NOMO-1 (cell line): ENCODE data around the gene BCAN.

Experiments used
- DNase-seq, 2 experiments: peaks; one replicate each; lab custom pipeline; 2025; ENCODE audit not compliant: unreplicated experiment in 2 of 2; lab: John Stamatoyannopoulos, UW

BCAN gene

DNA sequence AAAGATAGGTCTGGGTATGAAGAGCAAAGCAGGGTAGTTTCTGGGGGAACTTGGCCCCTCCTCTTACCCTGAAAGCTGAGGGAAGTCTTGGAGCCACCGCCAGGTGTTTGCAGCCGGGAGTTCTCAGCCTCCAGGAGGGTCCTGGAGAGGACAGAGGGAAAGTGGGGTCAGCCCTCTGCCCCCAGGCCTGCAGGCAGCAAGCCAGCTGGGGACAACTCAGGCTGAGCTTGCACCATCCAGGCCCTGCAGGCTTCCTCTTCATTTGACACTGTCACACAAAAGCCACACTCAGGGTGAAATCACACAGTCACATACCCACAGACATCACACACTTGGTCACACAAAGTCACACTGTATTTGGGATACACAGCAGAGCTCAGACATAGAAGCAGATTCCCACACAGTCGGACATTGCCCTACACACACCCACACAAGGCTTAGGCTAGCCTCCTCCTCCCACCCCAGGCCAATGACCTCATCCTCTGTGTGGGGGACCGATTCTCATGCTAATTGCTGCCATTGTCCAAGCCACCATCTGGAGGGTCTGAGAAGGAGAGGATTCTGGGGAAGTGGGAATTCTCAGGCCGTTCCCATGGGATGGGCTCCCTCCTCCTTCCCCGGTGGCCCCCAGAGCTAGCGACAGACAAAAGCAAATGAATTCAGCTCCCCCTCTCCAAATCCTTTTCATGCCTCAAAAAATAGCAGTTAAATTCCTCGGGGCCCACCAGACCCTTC lies 31.6 kb downstream of the BCAN start:
- DNase-seq = no peak

DNA sequence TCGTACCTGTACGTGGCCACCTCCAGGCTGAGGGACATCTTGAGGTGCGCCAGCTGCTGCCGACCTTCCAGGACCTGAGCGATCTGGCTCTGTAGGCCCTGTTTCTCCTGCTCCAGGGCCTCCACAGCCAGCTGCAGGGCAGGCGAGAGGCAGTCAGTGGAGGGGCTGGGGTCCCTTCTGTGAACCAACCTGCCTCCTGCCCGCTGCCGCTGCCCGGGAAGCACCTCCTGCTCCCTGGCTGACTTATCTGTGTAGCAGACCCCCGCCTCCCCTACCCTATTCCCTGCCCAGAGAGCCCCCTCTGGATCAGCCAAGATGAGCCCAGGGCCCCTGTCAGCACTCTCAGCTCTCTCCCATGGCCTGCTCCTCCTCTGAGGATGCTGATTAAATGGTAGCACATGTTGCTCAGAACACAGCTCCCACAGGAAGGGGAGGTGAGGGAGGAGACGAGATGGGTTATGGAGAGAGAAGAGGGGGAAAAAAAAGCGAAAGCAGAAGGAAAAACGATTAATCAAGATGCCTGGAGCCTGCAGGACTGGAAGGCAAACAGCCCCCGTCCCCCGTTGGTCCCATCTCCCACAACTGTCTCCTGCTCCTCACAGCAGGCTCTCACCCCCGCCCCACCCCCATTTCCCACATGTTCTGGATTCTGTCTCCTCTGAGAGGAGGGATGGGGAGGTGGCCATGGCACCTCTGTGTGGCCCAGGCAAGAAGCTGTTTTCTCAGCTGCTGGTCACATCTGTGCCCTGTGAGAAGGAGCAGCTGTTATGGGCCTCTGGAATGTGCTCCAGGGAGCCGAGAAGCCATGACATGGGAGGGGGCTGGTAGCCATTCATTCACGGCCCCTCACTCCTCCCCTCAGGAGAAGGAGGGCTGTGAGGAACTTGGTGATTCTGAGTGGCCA lies 33.5 kb downstream of the BCAN start:
- DNase-seq = no peak

DNA sequence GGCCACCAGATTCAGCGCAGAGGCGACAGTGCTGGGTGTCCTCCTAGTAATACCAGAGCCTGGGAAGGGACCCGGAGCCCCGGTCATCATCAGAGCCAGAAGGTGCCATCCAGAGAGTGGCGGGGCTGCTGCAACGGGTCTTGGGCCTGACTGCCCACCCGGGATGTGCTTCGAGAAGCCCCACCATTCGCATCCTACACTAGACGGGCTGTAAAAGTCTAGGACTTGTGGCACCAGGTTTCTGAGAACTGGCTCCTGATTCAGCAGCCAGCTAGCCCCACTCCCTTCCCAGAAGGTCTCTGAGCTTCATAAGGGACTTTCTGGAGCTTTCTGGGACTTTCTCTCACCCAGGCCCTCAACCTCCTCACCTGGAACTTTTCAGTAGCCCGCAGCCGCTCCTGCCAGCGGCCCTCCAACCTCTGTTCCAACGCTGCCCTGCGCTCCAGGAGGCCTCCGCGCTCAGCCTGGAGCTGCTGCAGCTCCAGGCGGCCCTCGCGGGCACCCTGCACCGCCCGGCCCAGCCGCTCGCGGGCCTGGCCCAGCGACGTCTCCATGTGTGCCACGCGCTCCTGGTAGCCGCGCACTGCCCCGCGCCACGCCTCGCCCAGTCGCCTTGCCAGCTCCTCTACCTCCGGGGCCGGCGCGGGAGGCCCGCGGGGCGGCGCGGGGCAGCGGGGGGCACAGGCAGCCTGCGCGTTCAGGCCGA lies 34.4 kb downstream of the BCAN start:
- no peak for DNase-seq

DNA sequence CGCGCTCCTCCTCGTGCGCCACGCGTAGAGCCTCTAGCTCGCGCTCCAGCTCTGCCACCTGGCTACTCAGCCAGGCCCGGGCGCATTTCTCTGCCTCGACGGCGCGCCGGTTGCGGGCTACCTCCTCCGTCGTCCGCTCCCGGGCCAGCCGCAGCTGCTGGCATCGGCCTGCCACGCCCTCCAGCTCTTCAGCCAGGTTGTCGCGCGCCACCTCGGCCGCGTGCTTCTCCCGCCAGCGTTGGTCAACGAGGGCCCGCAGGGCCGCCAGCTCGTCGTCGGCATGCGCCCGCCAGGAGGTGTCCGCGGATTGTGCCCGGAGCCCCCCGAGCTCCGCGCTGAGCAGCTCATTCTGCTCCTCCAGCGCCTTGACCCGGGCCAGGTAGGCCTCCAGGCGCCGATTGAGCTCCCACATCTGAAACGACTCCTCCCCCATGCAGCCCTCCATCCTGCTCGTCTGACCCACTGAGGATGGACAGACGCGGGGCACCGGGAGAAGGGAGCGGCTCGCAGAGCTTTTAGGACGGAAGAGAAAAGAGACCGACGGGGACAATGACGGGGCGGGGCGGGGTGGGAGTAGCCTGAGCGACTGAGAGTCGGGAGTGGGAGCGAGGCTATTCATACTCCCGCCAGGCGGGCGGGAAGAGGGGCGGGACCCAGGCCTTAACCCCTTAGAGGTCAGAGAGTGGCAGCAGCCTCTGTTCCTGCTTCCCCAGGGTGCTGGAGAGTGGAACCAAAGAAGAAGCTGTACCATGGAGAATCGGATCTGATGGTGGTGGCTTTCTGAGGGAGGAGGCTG lies 35.1 kb downstream of the BCAN start, which contains the start of gene NES:
TSS of gene NES (minus strand) at position 588 of the 796 bp plus-strand sequence. CDS start at position 445, 143 bp downstream.
- DNase-seq = no peak

DNA sequence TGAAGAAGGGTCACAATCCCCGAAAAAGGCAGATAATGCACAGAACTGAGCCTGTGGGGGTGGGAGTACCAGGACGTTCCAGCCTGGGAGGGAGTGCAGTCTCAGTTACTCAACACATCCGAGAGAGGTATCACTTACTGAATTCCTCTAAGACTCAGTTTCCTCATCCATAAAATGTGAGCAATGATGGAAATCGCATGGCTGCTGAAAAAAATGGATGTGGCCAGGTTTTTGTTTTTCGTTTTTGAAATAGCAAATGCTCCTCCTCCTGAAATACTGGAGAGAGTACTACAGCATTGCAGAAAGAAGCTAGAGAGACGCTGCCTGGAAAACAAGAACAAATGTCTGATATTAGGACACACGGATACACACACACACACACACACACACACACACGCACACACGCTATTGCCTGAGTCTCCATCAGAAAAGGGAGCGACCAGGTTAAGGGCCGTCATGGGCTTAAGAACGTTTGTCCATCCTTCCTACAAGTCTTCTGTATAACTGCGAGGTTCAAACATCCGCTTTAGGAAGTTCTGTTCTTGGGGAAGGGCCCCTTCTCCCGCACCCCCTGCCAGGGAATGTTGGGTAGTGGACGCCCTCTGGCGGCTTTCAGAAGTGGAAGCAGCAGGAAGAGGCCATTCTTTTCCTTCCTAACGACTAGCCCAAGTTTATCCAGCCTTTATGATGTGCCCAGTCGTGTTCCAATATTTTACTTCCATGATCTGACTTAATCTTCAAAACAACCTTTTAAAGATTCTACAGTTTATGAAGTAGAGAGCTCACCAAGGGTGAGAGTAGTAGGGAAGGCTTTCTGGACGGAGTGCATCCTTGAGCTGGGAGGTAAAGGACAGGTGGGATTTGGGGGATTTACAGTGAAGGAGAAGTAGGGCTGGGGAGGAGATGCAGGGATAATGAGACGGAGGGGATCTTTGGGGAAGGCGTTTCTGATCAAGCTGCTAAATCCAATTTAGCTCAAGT lies 36.0 kb downstream of the BCAN start:
- peak; percentile 23 to 48 for DNase-seq

DNA sequence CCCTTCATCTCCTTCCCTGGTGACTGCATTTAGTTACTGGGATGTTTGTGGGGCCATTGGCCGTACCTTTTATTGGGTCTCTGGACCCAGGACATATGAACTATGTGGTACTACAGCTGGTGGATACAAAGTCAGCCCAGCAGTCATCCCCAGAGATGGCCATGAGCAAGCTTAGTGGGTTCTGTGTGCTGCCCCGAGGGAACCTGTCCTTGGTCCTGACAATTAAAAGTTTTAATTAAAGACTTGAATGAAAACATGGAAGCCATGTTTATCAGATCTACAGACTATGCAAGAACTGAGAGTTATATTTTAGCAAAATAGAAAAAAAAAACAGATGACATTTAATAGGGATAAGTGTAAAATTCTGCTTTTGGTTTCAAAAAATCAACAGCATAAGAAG lies 38.1 kb downstream of the BCAN start:
- DNase-seq = no peak

DNA sequence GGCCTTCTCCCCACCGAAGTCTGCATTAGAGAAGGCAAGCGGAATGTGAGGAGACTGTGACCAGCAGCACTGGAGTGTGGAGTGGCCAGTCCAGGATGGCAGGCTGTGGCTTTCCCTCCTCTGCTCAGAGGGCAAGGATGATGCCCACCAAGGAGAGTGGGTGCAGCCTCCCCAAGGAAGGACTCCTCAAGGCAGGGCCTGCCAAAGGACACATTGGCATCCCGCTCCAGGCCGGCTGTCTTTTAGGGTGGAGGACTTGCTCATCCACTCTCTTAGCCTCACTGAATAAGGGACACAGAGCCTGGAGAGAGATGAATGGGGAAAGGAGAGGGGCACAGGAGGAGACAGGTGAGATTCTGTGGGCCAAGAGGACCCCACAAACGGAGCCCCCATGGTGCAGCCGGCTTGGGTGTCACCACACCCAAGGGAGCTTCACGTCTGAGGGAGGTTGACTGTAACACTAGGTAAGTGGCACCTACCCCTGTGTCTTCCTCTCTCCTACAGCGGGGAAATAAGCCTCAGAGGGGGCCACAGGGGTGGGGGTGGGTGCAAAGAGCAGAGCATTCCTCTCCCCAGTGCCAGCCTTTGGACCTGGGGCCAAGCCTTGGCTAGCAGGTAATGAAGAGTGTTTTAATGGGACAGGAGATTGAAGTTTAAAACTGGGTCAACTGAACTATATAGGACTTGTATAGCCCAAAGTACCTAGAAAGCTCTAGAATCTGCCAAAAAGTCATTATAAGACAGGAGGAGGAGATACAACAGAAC lies 39.5 kb downstream of the BCAN start:
- DNase-seq = no peak

DNA sequence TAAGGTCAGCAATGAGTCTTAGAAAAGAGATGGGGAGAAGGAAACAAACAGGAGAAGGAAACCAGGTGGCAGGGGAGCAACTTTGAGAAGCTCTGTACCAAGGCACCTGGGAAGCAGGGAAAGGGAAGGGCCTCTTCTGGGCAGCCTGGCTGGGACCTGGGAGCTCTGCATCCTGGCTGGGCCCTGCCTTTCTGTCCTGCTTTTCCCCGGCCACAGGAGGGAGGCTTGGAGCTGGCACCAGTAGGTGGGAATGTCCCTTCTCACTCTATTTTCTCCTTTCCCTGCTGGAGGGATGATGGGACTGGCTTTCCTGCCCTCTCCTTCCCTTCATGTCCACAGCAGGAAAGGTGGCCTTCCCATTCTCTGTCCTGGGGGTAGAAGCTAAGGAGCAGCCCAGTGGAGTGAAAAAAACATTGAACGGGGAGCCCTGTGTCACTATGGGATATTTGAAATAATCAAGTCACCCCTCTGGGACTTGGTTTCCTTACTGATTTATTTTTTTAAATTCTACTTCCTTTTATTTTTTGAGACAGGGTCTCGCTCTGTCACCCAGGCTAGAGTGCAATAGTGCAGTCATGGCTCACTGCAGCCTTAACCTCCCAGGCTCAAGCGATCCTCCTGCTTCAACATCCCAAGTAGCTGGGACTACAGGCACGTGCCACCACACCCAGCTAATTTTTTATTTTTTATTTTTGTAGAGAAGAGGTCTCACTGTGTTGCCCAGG lies 40.4 kb downstream of the BCAN start:
- DNase-seq = no peak

DNA sequence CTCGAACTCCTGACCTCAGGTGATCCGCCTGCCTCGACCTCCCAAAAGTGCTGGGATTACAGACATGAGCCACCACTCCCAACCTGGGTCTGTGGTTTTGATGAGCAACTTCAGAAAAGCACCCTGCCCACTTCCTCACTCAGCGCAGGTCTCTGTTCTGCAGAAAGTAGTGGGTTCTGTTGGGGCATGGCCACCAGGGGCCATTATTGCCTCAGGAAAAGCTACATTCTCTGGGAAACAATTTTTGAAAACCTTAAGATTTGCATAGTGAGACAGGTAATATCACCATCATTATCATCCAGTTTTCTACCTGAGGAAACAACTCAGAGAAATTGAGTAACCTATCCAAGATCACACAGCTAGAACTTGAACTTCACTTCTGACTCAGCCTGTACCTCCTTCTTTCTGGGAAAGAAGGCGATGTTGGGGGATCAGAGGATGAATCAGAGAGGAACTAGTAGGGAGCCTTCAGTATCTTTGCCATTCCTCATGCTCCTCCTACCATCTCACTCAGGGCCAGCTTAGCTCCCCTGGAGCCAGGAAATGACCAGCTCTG lies 42.4 kb downstream of the BCAN start:
- peak; percentile 5 to 46 for DNase-seq

DNA sequence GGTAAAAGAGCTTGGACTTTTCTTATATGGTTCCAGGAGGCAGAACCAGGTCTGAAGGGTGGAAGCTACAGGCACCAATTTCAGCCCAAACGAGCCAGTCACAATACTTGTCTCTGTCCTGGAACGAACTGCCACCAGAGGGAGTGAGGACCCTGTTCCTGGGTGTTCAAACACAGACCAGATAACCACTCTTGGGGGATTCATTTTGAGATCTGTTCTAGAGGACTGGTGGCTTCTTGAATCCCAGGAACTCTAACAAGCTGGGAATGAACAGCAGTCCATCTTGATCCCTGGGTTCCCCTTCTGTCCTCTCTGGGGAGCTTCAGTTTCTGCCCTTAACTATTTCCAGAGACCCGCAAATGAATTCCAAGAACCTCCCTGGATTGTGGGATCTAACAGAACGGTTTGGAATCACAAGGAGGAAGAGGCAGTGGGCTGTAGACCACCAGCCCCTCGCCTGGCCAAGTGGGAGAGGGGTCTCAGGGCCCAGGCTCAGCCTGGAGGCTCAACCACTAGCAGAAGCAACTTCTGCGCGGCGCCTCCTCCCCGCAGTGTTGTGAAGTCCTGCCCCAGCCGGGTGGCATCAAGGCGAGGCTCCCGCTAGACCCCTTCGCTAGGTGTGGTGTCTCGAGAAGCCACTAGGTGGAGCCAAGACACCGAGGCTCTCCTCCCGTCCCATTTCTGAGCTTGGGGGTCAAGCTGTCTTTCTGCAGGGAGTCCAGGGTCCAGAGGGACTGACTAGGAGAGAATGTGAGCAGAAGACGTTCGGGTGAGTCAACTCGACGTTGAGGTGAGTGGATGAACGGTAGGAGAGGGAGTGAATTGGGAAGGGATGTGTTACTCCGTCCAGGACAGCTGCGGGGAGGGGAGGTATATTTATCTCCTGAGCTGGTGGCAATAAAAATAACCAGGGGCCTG lies 47.4 kb downstream of the BCAN start:
- peak; percentile 67 to 80 for DNase-seq

DNA sequence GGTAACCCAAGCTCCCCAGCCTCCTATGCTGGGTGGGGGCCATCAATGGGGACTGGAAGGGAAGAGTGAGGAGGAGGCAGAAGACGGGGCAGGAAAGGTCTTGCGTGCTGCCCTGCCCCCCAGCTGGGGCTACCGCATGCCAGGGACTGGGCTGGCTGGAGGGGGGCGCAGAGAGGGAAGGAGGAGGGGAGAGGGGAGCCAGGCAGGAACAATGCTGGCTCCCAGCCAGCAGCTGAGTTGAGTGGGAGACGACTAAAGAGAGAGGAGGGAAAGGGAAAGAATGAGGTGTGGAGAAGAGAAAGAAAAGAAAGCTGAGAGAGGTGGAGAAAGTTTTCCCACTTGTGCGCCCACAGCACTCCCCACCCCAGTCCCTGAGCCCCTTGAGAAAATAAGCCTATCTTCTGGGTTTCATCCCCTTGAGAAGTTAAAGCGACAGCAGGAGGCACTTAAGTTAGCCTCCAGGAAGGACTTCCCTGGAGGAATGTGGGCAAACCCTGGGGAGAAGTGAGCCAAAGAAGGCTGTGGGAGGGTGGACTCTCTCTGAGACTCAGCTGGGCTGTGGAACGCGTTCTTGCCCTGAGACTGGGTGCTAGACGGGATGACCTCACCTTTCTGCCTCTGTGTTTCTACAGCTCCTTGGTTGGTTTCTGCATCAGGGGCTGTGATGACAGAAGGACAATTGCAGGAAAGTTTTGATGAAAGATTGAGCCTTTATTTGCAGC lies 48.2 kb downstream of the BCAN start:
- DNase-seq = no peak

DNA sequence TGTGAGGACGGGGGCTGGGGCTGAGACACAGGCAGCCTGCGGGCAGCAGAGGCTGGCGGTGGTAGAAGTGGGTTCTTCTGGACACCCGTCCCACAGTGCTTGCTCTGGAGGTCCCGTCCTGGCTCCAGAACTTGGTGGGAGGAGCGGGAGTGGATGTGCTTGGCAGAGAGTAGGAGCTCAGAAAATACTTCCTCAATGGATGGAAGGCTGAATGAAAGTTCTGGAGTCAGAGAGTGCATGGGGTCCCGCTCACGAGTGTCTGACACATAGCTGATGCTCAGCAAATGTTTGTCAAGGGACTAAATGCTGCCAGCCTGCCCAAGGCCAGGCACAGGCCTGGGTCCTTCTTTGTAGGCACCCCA lies 48.7 kb downstream of the BCAN start:
- DNase-seq = no peak

DNA sequence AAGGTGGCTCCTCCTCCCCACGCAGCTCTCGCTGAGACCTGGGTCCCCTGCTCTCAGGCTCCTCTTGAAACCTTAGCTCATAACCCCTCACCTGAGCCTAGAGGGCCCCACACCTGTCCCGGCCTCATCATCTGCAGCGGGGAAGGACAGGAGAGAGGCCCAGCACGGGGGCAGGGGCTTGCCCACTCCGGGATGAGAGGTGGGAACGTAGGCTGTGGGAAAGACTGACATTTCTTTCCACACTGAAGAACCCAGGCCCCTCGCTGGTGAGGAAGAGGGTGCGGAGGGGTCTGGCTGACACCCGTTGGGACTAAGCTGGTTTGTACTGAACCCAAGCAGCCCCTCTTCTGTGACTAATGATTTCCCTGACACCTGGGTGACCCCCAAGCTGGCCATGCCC lies 49.3 kb downstream of the BCAN start:
- DNase-seq = no peak

DNA sequence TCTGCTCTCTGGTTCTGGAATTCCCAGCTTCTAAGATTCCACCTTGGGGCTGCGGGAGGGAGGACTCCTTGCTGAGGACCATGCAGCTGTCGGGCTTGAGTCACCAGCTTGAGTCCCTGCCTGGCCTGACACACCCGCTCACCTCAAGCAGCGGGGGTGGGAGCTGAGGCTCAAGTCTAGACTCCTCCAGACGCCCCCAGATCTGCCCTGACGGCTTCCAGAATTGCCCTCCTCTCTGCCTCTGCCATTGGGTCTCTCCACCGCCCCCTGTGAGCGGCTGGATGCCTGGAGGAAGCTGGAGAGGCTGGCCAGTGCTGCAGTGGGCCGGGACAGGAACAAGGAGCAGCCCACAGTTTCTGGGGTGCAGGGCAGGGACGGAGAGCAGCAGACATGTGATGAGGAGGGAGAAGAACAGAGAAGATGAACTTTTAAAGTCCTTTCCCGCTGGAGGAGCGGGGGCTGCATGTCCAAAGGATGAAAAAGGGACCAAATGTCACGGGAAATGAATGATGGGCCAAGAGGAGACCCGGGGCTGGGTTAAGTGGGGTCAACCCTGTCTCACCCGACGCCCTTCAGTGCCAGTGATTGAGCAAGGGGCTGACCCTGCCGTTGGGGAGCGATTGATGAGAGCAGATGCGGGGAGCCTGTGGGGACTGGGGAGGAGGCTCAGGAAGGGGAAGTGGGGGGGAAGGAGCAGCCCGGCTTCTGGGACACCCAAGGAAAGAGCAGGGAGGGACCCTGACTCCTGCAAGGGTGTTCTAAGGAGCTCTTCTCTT lies 49.9 kb downstream of the BCAN start:
- no peak for DNase-seq

DNA sequence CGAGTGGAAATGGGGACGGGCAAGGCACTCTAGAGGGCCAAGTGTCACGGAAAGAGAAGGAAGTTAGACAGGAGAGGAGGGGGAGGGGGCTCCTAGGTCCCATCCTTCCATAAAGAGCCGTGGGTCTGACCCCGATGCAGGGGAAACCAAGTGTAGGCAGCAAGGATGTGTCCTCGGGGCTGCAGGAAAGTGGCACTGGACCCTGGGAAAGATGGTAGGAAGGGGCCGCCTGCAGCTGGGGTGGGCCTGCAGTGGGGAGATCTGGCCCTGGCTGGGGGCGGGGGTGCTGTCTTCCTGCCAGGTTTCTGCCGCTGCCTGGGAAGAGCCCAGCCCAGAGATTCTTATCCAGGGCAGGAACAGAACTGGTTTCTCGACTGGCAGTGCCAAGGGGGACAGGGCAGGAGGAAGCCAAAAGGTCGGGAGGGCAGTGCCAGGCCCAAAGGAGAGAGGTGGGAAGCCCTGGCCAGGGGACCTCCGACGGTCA lies 50.6 kb downstream of the BCAN start:
- no peak for DNase-seq
